NB4 (cell line): Measurements from ENCODE around the gene DMRTC2.

Experiments used
- DNase-seq: peaks from one replicate; pipeline ENCODE4 v3.0.0; 2010; ENCODE audit warnings: low read depth
- H3K4me3 ChIP-seq: one replicate; pipeline ENCODE4 v1.5.1; 2011; ENCODE audit warnings: mild to moderate bottlenecking, low read depth, low read length, moderate library complexity
- MYC ChIP-seq: IDR thresholded peaks from 2 replicates; pipeline ENCODE4 v1.6.1; 2011; ENCODE audit warnings: low read depth, low read length
- POLR2A ChIP-seq: IDR thresholded peaks from 2 replicates; pipeline ENCODE4 v1.6.1; 2011; ENCODE audit warnings: mild to moderate bottlenecking; ENCODE audit not compliant: insufficient read length; ENCODE audit errors: extremely low read depth
- TF ChIP-seq, protein P1 (sequence below): IDR thresholded peaks from 2 replicates; pipeline ENCODE4 v1.6.1; 2011; ENCODE audit warnings: low read depth, low read length
- TF ChIP-seq, protein P2 (sequence below): IDR thresholded peaks from one replicate; pipeline ENCODE4 v1.5.1; 2012; ENCODE audit warnings: low read depth, low read length

The DMRTC2 gene

DNA sequence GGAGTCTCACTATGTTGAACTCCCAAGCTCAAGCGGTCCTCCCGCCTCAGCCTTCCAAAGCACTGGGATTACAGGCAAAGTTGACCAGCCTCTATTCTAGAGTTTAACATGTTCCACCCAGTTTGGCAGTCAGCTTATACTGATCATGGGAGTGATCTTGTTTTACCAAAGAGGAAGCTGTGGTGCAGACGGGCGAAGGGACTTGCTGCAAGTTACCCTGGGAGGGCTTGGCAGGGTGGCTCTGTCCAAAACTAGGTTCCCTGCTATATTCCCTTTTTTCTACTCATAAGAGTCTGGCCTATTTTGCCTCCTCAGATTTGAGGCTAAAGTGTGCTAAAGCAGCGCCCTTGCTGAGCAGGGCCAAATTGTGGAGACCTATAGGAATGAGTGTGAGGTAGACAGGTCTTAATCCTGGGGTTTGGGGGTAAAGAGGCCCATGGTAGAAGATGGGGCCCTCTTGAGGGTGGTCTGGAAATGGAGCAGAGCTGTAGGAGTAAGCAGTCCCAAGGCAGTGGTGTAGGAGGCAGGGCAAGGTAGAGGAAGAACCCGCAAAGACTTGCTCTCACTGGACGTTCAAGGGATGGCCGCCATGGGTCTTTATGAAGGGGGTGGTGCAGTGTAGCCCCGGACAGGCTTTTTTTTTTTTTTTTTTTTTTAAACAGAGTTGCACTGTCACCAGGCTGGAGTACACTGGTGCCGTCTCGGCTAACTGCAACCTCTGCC is 18.5 kb downstream of the DMRTC2 start:
- DNase-seq = peak; percentile 59
- H3K4me3 ChIP-seq = peak overlapping the region; percentile 97
- TF ChIP-seq, protein P1, sequence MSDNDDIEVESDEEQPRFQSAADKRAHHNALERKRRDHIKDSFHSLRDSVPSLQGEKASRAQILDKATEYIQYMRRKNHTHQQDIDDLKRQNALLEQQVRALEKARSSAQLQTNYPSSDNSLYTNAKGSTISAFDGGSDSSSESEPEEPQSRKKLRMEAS = no peak
- TF ChIP-seq MYC = no peak

DNA sequence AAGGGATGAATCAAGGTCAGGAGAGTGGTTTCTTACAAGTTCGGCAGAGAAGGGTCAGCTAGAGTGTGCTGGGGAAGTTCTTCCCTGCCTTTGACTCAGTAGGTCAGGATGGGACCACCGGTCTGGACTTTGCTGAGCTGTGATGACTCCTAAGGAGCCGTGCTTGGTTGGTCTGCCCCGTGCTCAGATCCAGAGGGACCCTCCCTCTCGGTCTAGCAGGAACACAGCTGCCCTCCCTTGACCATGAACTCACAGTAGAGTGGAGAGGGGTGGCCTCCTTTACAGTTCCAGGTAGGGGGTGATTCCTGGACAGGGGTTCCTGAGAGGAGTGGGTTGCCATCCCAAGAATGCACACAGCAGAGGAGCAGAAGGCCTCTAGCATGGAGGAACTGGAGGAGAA is 19.5 kb downstream of the DMRTC2 start:
- TF ChIP-seq, protein P2, sequence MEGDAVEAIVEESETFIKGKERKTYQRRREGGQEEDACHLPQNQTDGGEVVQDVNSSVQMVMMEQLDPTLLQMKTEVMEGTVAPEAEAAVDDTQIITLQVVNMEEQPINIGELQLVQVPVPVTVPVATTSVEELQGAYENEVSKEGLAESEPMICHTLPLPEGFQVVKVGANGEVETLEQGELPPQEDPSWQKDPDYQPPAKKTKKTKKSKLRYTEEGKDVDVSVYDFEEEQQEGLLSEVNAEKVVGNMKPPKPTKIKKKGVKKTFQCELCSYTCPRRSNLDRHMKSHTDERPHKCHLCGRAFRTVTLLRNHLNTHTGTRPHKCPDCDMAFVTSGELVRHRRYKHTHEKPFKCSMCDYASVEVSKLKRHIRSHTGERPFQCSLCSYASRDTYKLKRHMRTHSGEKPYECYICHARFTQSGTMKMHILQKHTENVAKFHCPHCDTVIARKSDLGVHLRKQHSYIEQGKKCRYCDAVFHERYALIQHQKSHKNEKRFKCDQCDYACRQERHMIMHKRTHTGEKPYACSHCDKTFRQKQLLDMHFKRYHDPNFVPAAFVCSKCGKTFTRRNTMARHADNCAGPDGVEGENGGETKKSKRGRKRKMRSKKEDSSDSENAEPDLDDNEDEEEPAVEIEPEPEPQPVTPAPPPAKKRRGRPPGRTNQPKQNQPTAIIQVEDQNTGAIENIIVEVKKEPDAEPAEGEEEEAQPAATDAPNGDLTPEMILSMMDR = no peak
- TF ChIP-seq, protein P1 = no peak
- TF ChIP-seq POLR2A = no peak
- no peak for TF ChIP-seq MYC
- peak overlapping the region; percentile 32 for H3K4me3 ChIP-seq
- DNase-seq = no peak

DNA sequence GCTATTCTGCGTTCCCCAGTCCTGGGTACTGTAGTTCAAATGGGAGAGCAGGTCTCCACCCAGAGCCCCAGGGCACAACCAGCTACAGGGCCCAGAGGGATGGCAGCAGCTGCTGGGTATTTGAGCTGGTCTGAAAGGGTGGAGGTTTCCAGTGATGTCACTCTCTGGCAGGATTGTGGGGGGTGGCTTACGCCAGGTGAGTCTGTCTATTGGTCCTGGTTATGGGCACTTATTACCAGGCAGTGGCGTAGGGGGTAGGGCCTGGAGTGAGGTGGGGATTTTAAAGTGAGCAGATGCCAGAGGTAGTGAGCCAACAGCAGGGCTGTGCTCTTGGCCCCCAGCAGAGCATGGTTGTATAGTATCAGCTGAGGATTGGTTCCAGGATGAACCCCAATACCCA is 21.4 kb downstream of the DMRTC2 start:
- H3K4me3 ChIP-seq = no peak overlapping the region
- DNase-seq = no peak
- TF ChIP-seq, protein P2 = no peak
- TF ChIP-seq MYC (no peak), POLR2A (no peak)
- TF ChIP-seq, protein P1 = no peak

DNA sequence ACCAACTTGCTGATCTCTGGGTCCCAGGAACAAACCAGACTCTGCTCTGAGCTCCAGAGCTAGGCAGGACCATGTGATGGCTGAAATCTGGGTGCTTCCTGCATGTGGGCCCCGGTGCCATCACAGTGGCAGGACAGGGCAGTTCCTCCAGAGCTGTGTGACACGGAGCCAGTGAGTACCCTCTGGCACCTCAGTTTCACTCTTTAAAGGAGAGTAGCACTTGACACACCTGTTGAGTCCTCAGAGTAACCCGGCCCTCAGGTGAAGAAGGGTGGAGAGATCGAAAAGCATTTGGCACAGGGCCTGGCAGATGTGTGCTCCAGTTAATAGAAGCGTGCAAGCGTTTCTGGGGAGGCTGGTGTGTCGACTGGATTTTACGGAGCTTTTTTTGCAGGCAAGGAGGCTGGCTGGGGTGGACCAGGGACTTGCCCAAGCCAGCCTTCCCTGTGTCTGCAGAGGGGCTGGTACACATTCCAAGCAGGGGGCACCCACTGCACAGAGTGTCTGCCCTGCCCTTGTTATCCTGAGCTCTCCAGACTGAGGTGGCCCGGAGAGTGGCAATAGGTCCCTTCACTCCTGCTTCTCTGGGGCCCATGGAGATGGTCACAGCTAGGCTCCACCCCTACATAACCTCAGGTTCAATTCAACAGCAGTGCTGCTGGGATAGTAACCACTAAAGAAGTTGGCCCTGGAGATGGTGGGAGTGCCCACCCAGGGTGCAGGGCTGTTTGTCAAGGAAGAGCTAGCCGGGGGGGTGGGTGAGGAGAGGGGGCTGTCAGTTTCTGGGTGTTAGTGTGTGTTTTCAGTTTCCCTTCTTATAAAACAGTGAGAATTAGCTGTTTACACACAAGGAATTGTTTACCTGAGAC is 23.5 kb downstream of the DMRTC2 start:
- no peak for DNase-seq
- no peak overlapping the region for H3K4me3 ChIP-seq
- no peak for TF ChIP-seq MYC
- TF ChIP-seq, protein P2 = no peak
- TF ChIP-seq POLR2A = no peak
- TF ChIP-seq, protein P1 = no peak

DNA sequence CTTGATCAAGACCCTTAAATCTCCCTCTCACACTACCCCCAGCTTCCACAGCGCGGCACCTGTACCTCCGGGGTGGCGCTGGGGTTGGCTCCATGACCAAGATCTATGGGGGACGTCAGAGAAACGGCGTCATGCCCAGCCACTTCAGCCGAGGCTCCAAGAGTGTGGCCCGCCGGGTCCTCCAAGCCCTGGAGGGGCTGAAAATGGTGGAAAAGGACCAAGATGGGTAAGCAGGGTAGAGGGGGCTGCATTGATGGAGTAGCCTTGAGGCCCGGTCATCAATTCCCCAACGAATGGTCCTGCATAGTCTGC is 24.1 kb downstream of the DMRTC2 start:
- no peak for TF ChIP-seq POLR2A
- TF ChIP-seq MYC = no peak
- TF ChIP-seq, protein P1 = no peak
- TF ChIP-seq, protein P2 = no peak
- no peak overlapping the region for H3K4me3 ChIP-seq
- DNase-seq = no peak

DNA sequence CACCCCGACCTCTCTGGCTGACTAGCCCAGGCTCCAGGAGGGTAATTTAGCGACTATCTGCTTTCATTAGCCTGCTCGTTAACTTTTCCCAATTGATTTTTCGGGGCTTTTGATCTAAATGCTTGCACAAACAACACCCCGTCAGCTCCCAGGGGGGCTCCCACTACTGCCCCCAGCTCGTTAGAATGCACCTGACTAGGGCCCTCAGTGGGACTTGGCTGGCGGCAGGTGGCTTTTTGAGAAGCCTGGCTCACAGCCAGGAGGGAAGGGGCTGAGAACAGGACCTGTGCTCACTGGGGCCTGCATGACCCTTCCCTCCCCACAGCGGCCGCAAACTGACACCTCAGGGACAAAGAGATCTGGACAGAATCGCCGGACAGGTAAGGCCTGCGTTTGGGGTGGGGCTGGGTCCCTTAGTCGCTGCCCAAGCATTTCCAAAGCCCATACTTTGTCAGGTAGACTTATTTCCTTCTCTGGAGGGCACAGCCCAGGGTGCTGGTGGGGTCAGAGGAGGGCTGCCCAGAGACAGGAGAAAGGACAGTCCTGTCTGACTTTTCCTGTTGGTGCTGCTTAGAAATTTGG is 24.6 kb downstream of the DMRTC2 start:
- TF ChIP-seq MYC (no peak), POLR2A (no peak)
- TF ChIP-seq, protein P1 = no peak
- TF ChIP-seq, protein P2 = no peak
- no peak for DNase-seq
- no peak overlapping the region for H3K4me3 ChIP-seq
